ENCODE results near the gene SLC4A9. TPM values are rescaled to one million over a fixed set of nuclear protein-coding genes. Genes with fewer than 3 reads are reported as not detected.
A peak's percentile ranks its signal among the peaks of the same experiment; 100 is the strongest.

The SLC4A9 gene
- total RNA-seq (2014; rRNA removed; shearing (Covaris generic); ENCODE audit: low replicate concordance) = not detected in 2 replicates

DNA sequence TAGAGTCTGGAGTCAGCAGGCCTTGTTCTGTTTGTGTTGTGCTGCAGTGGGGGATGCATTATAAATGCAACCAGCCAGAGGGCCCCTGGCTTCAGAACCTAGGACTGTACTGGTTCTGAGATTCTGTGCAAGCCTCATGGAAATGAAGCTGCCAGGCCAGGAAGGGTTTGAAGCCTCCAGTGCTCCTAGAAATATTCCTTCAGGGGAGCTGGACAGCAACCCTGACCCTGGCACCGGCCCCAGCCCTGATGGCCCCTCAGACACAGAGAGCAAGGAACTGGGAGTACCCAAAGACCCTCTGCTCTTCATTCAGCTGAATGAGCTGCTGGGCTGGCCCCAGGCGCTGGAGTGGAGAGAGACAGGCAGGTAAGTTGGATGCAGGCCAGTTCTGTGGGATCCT is at the start of gene SLC4A9:
Gene SLC4A9 (plus strand): TSS at position 94 of the 400 bp plus-strand sequence. CDS start 43 bp downstream, at position 137.
- no peak for DNase-seq (ENCODE audit: low read depth)
- in situ Hi-C loops (cut with HindIII; ENCODE audit: low pct_unique_long_range_greater_than_20kb, low sequenced_read_pairs) = no loop called here

GRCh38 chr5:140310434-140310833 is 49.6 kb upstream of the SLC4A9 start:
- DNase-seq (ENCODE audit: low read depth) = no peak
- in situ Hi-C loops (cut with HindIII; ENCODE audit: low pct_unique_long_range_greater_than_20kb, low sequenced_read_pairs) = no loop called here

DNA sequence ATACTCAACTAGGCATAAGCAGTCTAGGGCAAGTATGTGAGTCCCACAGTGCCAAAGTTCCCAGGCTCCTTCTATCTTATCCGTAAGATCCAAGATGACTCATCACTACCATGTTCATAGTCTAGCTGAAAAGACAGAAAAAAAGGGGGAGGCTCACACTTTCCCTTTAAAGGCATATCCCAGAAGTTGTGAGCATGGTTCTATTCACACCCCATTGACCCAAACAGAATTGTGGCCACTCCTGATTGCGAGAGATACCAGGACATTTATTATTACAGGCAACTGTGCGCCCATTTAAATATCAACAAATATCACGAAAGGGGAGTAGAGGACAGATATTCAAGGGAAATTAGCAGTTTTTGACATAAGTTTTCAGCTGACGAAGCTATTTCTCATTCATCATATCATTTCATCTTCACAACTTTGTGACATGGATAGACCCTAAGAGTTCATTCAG is 49.0 kb upstream of the SLC4A9 start:
- in situ Hi-C loops (cut with HindIII; ENCODE audit: low pct_unique_long_range_greater_than_20kb, low sequenced_read_pairs) = no loop called here
- DNase-seq (ENCODE audit: low read depth) = peak; percentile 62

DNA sequence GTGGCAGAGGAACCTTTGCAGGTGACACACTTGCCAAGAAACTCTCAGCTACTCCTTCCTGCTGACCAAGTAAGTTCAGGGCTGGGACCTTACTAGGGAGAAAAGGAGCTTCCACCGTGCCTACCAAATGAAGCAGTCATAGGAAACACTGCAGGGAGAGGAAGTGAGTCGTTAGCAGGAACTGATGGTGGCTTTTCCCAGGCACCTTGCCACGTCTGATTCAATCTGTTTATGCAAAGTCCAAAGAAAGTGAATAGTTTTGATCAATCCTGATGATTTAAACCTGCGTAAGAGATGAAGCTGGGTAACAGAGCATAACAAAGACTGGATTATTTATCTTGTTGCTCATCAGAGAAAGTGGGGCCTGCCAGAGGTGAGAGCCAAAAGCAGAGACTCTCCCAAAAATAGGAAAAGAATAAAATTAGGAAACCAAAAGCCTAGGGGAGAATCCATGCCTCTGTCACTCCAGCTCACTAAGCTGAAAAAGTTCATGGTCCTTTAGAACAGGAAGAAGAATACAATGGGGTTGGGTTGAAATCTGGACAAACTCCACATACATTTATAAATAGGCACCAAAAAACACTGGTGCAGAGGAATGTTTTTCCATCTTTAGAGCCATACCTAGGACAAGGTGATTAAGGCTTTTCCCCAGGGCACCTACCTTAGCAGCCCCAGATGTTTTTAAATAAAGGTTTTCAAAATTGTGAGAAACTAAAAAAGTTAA is 47.8 kb upstream of the SLC4A9 start:
- in situ Hi-C loops (cut with HindIII; ENCODE audit: low pct_unique_long_range_greater_than_20kb, low sequenced_read_pairs) = no loop called here
- peak; percentile 67 for DNase-seq (ENCODE audit: low read depth)

GRCh38 chr5:140312791-140313189 is 47.2 kb upstream of the SLC4A9 start:
- no peak for DNase-seq (ENCODE audit: low read depth)
- in situ Hi-C loops (cut with HindIII; ENCODE audit: low pct_unique_long_range_greater_than_20kb, low sequenced_read_pairs) = no loop called here

DNA sequence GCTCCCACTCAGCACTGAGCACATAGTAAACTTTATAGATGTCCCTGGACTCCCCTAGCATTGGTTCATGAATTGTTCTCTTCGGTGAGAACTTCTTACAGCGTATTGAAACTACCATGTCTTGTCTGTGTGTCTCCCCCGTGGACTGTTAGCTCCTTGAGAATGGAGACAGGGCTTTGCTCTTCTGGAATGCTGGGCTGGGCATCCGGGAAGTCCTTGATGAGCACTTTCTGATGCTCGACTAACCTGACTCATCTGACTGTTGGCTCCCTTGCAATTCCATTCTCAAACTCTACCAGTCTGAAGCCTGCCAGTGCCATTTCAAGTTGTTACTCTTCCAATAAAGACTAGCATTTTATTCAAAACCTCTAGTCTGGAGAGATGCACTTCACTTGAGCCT is 42.1 kb upstream of the SLC4A9 start:
- DNase-seq (ENCODE audit: low read depth) = peak; percentile 45
- in situ Hi-C loops (cut with HindIII; ENCODE audit: low pct_unique_long_range_greater_than_20kb, low sequenced_read_pairs) = no loop called here

DNA sequence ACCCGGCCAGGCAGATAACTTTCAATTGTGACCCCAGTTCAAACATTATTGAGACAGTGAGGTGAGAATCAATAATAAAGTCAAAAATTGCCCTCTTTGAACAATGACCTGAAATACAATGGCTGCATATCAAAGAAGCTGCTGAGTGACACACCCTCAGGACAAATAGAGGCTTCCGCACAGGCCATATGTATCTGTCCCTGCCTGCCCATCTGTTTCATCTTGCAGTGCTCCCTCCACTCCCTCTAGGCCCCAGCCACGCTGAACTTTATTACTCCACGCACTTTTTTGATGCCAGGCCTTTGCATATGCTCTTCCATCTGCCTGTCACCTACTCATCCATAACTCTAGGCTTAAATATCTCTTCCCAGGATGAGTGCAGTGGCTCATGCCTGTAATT is 41.2 kb upstream of the SLC4A9 start:
- in situ Hi-C loops (cut with HindIII; ENCODE audit: low pct_unique_long_range_greater_than_20kb, low sequenced_read_pairs) = no loop called here
- DNase-seq (ENCODE audit: low read depth) = no peak

DNA sequence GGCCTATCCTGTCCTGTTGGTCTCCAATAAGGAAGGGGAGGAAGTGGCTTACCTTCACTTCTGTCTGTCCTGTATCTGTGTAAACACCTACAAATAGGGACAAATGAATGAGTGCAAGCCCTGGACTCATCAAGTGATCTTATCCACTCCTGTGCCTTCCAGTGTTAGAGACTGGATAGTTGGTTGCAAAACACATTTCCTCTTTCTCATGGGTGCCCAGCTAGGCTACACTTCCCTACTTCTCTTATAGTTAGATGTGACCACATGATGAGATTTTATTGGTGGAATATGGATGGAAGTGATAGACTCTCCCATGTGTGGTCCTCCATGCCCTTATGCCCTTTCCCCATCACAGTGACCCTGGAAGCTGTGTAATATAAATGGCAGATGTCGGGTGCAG is 40.2 kb upstream of the SLC4A9 start:
- in situ Hi-C loops (cut with HindIII; ENCODE audit: low pct_unique_long_range_greater_than_20kb, low sequenced_read_pairs) = no loop called here
- DNase-seq (ENCODE audit: low read depth) = no peak

GRCh38 chr5:140321796-140322195 is 38.2 kb upstream of the SLC4A9 start:
- in situ Hi-C loops (cut with HindIII; ENCODE audit: low pct_unique_long_range_greater_than_20kb, low sequenced_read_pairs) = no loop called here
- DNase-seq (ENCODE audit: low read depth) = no peak

DNA sequence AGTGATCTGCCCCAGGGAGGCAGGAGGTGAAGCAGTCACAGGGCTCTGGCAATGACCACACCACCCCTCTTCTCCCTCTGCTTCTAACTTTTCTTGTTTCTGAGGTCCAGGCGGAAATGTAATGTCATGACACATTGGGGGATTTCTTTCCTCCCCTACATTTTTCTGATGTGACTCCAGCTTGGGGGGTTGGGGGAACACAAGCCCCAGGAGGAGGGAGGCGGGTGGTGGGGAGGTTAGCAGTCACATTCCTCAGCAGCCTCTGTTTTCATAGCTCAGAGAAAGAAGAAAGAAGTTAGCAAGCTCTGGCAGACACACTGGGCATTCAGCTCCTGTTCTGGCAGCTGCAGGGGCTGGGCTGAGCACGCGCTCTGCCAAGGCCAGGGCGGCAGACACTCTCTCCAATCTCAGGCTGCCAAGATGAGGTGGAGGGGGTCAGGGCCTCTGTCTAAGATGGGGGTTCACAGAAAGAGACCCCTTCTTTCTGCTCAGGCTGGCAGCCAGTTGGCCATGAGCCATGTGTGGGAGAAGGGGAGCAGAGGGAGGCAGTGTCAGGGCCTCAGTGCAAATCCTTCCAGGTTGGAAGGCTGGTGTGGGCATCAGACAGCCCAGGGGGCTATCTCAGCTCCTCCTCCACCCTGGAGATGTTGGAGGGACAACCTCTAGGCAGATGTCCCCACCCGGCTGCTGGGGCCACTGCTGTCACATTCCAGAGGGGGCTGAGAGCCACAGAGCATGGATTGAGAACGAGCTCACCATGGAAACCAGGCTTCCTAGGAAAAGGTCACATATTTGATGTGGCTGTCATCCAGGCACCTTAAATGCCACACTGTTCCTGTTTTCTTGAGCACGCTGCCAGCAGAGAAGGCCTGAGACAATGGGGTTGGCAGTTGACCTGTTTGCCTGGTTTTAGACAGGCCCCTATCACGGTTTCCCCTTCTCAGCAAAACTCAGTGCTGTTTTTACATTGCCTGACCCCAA is 37.0 kb upstream of the SLC4A9 start:
- peak; percentile 71 for DNase-seq (ENCODE audit: low read depth)
- in situ Hi-C loops (cut with HindIII; ENCODE audit: low pct_unique_long_range_greater_than_20kb, low sequenced_read_pairs) = no loop called here

DNA sequence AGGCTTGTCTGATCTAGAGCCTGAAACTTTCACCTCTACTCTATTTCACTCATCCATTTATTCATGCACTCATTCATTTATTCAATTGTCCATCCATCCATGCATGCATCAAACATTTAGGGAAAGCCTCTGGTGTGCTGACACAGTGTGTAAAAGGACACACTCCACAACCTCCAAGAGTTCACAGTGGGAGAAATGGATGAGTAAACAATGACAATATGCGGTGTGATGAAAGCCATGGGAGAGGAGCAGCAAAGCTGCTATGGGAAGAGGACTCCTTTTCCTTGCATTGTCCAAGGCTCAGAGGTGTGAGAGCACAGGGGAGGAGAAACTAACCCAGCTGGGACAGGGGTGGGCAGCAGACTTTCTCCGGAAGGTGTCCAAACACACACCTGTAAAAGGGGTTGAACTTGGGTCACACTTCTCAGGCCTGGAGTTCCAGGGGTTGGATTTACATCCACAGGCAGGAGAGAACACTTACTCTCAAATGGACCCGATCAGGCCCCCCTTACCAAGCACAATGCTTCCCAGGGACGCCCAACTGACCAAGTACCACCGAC is 35.9 kb upstream of the SLC4A9 start:
- in situ Hi-C loops (cut with HindIII; ENCODE audit: low pct_unique_long_range_greater_than_20kb, low sequenced_read_pairs) = no loop called here
- peak; percentile 27 for DNase-seq (ENCODE audit: low read depth)

DNA sequence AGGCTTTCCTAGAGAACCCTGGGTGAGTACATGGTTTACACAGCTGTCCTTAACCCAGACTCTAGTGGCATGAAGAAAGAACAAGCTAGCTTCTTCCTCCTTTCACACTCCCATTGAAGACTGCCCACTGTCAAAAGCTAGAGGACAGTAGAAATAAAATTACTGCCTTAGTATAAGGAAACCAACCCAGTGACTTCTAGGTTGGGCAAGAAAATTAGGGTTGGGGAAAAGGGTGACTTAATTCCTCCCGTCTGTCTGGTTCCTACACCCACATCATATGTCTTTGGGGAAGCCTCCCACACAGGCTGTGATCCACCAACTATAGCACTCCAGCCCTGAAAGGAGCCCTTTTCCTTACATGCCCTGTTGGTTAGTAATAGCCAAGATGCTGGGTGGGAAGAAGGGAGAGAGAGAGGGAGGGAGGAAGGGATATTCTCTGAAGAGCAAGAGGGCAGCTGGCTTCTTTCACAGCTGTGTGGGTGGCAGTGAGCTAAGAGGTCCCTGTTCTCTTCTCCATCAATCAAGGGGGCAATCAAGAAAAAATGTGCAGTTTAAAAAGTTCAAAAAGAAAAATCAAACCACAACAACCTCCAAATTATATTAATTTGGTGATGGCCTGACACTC is 35.3 kb upstream of the SLC4A9 start:
- DNase-seq (ENCODE audit: low read depth) = no peak
- in situ Hi-C loops (cut with HindIII; ENCODE audit: low pct_unique_long_range_greater_than_20kb, low sequenced_read_pairs) = no loop called here

DNA sequence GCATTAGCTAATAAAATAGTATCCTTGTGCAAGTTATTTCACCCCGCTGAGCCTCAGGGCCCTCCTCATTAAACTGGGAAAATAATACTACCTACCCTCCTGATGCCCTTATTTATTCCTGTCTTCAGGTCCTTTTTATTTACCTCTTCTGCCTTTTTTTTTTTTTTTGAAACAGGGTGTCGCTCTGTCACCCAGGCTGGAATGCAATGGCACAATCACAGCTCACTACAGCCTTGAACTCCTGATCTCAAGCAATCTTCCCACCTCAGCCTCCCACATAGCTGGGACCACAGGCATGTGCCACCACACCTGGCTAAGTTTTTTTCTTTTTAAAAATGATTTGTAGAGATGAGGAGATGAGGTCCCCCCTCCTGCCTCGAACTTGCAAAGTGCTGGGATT is 34.5 kb upstream of the SLC4A9 start:
- DNase-seq (ENCODE audit: low read depth) = no peak
- in situ Hi-C loops (cut with HindIII; ENCODE audit: low pct_unique_long_range_greater_than_20kb, low sequenced_read_pairs) = no loop called here

DNA sequence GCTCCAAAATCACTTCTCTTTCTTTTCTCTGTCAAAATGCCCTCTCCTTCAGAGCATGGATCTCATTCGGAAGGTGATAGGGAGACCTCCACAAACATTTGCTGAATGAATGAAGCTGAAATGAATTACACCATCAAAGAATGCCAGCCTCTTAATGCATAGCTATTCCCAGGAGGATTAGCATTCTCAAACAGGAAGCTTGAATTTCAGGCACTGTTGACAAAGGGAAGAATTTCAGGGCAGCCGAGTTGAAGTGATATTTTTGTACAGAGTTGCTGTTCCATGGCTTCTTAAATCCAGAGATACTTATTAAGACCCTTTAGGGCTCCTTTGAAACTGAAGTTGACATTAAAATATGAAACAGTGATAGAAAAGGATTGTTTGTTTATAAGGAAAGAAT is 32.4 kb upstream of the SLC4A9 start:
- in situ Hi-C loops (cut with HindIII; ENCODE audit: low pct_unique_long_range_greater_than_20kb, low sequenced_read_pairs) = no loop called here
- DNase-seq (ENCODE audit: low read depth) = no peak

DNA sequence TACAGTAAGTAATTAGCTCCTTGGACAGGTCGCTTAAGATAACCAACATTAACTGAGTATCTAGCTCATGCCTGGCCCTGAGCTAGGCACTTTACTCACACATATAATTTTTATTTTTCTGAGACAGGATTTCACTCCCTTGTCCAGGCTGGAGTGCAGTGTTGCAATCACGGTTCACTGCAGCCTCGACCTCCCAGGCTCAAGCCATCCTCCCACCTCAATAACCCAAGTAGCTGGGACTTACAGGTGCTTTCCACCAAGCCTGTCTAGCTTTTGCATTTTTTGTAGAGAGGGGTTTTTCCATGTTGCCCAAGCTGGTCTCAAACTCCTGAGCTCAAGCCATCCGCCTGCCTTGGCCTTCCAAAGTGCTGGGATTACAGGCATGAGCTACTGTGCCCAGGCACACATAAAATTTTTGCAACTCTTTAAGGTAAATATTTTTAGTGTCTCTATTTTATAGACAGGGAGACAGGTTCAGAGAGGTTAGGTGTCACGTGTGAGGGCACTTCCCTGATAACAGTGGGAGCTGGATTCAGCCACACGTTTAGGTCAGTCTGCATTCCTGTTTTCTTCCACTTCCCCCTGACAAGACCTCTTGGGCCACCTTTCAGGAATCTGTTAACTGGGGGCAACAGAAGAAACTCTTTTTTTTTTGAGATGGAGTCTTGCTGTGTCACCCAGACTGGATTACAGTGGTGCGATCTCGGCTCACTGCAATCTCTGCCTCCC is 31.8 kb upstream of the SLC4A9 start:
- in situ Hi-C loops (cut with HindIII; ENCODE audit: low pct_unique_long_range_greater_than_20kb, low sequenced_read_pairs) = no loop called here
- DNase-seq (ENCODE audit: low read depth) = no peak

- in situ Hi-C loops (cut with HindIII; ENCODE audit: low pct_unique_long_range_greater_than_20kb, low sequenced_read_pairs) = no loop called here
- DNase-seq (ENCODE audit: low read depth) = no peak
These were observed 30.1 kb upstream of the SLC4A9 start for GRCh38 chr5:140329739-140330481.

- no peak for DNase-seq (ENCODE audit: low read depth)
- in situ Hi-C loops (cut with HindIII; ENCODE audit: low pct_unique_long_range_greater_than_20kb, low sequenced_read_pairs) = no loop called here
These were observed 28.4 kb upstream of the SLC4A9 start for GRCh38 chr5:140331638-140332037.

Measured in Caki2 (cell line).